Stimulated activated CD8-positive, alpha-beta memory T cell treated with anti-CD3 and anti-CD28 coated beads, Interleukin-4, amount 100 ng/mL, for 24 hours (primary cell): ENCODE results near the gene TSLP.

Experiments used
- DNase-seq: peaks from one replicate; pipeline ENCODE4 v3.0.0-alpha.2; 2020; ENCODE audit warnings: low read depth

Gene TSLP

DNA sequence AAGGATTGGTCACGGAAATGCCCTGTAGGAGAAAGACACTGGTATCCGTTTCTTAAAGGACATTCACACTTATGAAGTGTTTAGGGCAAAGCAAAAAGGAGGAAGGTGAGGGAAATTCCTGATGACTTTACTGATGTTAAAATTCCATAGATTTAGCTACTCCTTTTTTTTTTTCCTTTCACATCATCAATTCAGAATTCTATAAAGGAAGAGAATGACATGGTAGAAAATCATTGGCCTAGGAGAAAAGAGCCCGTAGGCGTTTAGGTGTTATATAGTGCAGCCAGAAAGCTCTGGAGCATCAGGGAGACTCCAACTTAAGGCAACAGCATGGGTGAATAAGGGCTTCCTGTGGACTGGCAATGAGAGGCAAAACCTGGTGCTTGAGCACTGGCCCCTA is at the start of gene TSLP:
TSS of gene TSLP (plus strand) at position 301 of the 400 bp plus-strand sequence. CDS start 178 bp downstream, outside the sequence.
- DNase-seq: no peak

DNA sequence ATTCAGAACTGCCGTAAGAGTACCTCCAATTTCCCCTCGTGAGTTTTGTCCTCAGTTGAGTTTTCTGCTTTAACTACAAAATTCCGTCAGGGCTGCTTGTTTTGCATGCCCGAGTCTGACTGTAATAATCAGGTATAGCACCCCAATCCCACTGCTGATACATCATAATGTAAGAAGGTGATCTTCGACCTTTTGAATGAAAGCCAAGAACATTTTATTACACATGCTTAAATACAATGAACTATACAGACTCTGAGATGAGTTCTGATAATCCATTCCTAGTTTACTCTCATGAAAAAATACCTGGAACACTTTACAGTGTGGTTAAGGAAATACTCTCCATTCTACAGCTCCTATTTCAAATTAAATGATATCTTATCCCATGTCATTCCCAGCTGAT is 49.2 kb upstream of the TSLP start:
- DNase-seq: no peak

DNA sequence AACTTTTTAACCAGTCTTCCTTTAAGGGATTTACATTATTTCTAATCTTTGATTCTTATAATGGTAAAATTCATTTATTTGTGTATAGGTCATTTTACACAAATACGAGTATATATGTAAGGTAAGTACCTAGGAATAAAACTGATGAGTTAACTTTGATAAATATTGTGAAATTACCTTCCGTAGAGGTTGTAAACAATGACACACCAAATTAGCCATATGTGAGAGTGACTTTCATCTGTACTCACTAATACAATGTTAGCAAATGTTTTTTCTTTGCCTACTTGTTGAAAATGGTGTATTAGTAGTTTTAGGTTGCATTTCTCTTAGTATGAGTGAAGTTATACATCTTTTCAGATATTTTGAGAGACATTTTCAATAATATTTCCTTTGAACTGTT is 42.6 kb upstream of the TSLP start:
- DNase-seq: no peak

DNA sequence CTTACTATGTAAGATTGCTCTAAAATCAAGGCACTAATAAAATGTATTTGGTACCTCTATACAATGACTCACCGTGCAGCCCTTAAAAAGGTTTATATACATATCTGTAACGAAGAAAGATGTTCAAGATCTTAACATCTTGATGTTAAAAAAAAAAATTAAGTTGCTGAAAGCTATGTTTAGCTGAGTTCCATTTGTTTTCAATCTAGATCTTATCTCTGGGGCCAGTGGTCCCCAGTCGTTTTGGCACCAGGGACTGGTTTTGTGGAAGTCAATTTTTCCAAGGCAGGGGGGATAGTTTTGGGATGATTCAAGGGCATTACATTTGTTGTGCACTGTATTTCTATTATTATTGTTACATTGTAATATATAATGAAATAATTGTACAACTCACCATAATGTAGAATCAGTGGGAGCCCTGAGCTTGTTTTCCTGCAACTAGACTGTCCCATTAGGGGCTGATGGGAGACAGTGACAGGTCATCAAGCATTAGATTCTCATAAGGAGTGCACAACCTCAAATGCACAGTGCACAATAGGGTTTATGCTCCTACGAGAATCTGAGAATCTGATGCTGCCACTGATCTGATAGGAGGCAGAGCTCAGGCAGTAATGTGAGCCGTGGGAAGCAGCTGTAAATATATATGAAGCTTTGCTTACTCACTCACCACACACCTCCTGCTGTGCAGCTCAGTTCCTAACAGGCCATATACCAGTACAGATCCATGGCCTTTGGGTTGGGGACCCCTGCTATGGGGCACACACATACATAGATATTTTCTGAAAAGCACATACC is 27.6 kb upstream of the TSLP start:
- DNase-seq: no peak

DNA sequence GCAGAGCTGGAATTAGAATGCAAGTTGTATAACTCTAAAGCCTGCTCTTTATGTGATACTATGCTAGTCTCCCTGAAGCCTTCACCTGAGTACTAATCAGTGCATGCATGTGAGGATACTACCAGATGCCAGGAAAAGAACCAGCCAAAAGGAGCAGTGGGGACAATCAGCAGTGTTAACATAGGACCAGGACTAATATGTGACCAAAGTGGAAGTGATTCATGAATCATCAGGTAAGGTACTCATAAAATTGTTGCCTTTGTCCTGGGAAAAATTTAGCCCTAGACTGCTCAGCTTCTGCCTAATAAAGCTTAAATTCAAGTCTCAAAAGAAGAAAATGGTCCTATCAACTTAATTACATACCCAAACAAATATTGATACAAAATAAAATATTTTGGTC is 13.4 kb upstream of the TSLP start:
- DNase-seq: no peak

DNA sequence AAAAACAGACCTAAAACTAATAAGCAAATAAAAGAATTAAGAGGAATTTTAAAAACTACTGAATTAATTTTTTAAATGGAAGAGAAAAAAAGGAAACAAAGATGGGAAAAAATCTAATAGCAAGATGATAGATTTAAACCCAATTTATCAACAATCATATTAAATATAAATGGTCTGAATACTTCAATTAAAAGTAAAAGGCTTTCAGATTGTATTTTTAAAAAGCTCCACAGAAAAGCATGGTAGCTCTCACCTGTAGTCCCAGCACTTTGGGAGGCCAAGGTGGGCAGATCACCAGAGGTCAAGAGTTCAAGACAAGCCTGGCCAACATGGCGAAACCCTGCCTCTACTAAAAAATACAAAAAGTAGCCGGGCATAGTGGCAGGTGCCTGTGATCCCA is 11.3 kb upstream of the TSLP start:
- DNase-seq: no peak

DNA sequence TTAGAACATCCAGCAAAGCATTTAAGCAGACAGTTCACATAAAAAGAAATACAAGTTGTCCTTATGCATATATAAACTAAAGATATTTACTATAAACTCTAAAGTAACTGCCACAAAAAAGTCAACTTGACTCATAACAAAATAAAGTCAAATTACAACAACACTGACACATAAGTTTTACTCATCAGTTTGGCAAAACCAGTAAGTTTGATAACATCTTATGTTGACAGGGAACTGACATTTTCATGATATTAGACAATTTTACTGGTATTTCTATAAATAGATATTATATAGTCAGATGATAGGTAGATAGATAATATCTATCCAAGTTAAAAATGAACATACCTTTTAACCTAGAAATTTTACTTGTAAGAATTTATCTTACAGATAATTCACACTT is 9.9 kb upstream of the TSLP start:
- no peak for DNase-seq

DNA sequence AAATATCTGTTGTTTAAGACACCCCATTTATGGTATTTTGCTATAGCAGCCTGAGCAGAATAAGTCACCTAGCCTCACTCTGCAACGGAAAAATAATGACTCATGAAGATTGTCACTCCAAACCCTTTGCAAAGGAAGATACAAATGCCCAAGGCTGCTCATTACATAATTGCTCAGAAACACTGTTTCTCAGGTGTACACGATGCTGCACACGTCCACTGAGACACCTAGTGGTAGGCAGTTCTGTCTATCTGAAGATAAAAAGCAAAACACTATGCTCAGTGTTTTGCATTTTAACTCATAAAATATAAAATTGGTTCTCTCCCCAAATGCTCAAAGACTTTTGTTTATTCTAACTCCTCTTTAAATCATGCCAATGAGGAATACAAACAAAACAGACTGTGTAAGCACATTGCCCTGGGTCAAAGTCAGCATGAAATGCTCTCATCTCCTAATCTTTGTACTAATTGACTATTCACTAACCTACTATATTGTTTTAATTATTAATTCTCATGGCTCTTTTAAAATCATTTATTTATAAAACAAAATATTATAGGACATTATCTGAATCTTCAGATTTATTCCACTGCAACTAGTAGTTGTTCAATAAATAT is 7.7 kb upstream of the TSLP start:
- DNase-seq: no peak

DNA sequence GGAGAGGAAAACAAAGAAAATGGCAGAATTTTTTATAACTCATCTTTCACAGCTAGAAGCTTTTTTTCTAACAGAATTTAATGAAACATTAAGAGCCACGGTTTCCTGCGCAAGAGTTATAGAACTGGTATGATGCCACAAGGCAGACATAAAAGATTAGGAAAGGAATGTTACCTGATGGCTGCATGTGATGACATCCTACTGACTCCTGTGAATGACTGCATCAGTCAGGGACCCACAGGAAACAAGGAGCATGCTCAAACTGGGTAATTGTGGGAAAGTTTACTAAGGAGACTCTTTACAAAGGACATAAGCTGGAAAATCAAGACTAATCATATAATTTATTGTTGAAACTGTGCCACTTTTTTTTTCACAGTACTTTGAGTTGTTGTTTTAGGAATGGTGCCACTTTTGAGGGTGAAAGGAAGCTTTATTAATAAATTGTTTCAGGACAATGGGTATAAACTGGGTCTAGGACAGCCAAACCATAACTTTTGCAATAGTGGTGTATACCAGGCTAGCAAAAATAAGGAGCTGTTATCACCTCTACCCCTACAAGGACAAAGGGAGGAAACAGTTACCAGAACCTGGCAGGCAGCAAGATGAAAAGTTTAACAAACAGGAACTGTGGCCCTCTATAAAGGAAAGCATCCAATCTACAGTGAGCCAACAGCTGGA is 5.1 kb upstream of the TSLP start:
- DNase-seq: no peak

DNA sequence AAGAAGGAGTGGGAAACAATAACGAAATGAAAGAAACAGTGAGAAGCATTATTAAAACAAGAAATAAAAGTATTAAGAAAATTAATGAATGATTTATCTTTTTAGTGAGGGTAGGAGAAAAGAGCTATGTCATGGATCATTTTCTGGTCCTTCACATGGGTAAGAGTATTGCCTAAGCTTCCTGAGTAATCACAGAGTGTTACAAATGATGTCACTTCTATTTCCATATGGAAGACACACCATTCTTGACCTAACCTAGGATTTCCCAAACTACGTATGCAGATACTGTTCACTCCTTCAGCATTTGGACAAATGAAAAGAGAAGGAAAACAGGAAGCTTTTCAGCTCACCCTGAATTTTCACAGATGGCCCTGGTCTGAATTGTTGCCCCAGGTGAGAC is 3.3 kb upstream of the TSLP start:
- no peak for DNase-seq

DNA sequence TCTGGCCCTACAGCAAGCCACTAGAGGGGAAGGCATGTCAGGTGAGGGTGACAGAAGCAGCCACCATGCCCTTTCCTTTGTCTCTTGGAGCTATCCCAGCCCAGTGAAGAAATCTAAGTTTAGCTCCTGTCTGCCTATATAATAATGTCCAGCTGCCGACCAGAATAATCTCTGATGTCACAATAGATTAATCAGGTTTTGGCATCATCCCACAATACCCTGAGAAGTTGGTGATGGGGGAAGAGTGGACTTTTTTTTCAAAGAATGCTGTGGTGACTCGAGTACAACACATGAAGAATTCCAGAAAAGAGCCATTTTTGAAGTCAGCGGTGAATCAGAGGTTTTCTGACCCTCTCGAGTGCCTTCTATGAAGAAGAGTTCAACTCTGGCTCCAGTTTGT is 1.7 kb upstream of the TSLP start:
- no peak for DNase-seq

DNA sequence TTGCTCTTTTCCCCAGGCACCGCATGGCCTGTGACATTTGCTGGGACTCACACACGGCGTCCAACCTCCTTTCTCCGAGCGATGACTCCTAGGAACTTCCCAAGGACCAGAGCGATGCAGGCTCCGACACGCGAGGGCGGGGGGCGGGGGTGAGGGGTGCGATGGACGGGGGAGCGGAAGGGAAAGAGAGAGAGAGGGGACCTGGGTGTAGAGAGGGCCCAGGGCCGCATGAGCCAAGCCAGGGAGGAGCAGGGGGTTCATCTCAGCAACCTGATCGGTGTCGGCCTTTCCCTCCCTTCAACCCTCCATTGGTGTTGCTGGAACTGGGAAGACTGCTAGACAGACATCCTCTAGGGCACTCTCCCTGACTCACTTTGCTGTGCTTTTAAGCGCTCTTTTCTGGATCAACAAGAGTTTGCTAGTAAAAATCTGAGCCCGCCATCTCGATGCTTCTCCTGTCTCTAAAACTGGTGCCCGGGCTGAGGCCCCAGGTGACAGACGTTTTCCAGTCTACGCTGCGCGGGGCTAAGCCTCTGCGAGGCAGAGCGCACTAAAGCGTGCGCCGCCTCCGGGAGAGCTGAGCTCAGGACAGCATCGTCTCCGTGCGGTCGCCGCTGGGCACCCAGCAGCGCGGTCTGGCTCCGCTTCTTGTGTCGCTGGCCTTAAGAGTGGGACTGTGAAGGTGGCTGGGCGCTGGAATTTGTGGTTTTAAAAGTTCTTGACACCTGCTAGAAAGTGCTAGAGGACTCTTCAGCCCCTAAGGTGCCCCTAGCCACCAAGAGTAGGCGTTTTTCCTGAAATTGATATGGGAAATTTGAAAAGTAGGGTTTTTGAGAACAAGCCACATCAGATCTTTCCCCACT is 1.0 kb upstream of the TSLP start:
- no peak for DNase-seq

DNA sequence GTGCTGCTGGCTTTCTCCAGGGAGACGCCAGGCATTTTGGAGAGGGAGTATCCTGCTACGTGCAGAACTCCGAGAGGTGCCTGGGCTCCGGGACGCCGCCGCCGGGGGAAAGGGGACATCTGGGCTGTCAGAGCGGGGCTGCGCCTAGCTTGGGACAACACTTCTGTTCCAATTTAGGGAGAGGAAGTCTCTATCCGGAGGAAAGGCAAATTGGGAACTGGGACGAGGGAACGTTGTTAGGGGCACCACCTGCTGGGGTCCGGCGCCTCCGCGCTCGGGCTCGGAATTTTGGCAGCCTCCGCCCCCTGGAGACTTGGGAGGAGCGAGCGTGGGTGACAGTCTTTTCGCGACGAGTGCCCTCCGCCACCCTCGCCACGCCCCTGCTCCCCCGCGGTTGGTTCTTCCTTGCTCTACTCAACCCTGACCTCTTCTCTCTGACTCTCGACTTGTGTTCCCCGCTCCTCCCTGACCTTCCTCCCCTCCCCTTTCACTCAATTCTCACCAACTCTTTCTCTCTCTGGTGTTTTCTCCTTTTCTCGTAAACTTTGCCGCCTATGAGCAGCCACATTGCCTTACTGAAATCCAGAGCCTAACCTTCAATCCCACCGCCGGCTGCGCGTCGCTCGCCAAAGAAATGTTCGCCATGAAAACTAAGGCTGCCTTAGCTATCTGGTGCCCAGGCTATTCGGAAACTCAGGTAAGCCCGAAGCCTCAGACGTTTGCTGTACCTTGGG is 1.6 kb downstream of the TSLP start:
- peak; percentile 59 for DNase-seq

DNA sequence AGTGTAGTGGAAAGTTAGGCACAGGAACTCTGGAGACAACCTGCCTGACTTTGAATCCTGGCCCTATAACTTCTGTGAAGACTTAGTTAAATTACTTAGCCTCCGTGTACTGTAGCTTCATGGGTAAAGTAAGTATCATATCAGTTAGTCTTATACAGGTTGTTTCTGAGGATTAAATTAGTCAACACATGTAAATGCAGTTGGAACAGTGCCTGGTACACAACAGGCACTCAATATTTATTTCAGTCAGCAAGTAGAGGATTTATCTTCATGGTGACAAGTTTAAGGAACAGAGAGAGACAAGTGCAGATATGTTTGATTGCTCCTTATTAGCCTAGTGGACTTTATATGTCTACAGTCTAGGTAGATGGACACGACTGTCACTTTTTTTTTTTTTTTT is 2.7 kb downstream of the TSLP start:
- DNase-seq: no peak

DNA sequence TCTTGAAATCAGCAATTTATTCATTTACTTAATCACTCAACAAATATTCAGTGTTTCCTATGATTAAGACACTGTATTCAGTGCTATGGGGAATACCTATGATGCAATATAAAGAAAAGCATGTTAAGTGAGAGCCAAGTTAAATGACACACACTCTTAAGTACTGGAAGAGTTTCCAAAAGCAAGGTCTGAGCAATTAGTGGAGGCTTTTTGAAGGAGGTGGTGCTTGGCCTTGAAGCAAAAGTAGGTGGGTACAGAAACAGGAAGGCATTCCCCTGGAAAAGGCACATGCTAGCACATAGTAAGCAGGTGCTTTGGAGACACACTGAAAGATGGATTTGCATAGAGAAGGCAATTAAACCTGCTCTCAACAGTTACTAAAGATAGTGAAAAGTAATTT is 4.0 kb downstream of the TSLP start:
- no peak for DNase-seq

DNA sequence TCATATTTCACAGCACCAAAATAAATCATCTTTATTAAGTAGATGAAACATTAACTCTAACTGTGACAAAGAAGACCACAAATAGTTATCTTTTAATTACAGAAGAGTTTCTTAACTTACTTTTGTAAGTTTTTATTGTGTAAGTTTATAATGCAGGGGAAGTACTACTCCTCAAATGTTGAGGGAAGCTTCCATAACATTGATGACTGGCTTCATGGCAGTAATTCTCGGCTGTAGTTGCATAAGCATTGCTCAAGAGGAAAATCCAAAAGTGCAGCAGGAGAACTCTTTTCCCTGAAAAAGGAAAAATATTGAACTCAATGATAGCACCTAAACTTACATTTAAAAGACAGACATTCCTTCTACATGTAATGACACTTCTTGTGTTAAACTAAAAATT is 4.6 kb downstream of the TSLP start:
- no peak for DNase-seq

DNA sequence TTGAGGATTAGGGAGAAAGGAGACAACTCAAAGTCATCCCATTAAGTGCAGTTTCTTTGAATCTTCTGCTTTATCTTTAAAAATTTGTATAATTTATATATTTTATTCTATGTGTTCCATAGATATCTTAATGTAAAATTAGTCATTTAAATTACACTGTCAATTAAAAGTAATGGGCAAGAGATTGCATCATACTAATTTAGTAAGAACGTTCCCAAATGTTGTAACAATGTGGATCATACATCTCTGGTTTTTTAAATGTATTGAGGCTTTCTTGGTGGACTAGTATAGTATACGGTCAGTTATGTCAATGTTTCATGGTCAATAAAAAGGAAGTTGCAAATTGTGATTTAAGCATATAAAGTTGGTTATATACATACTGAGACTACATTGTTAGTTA is 6.2 kb downstream of the TSLP start:
- DNase-seq: no peak

DNA sequence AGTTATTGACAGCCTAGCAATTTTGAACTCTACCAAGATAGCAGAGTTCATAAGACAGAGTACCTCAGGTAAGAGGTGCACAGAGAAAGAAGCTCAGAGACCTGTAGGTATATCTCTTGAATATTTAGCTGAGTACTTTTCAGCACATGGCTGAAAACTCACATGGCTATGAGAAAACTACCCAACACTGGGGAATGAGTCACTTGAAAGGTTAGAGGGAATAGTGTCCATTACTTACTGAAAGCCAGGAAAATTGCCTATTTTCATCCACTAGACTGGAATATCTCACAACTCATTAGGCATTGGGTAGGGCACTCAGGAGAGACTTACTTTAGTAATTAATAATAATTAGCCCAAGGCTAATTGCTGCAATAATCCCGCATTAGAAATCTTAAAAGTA is 8.3 kb downstream of the TSLP start:
- no peak for DNase-seq

DNA sequence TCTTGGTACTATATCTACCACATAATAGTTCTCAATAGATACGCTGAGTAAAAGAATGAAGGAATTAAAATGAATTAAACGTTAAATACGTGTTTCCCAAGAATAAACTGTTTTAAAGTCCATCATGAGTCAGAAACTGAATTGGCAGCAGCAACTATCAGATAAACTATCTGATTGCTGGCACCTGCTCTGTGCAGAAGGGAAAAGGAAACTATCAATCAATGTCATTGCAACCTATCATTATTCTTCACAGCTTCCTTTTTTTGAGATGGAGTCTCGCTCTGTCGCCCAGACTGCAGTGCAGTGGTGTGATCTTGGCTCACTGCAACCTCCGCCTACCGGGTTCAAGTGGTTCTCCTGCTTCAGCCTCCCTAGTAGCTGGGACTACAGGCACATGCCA is 11.8 kb downstream of the TSLP start:
- DNase-seq: no peak

DNA sequence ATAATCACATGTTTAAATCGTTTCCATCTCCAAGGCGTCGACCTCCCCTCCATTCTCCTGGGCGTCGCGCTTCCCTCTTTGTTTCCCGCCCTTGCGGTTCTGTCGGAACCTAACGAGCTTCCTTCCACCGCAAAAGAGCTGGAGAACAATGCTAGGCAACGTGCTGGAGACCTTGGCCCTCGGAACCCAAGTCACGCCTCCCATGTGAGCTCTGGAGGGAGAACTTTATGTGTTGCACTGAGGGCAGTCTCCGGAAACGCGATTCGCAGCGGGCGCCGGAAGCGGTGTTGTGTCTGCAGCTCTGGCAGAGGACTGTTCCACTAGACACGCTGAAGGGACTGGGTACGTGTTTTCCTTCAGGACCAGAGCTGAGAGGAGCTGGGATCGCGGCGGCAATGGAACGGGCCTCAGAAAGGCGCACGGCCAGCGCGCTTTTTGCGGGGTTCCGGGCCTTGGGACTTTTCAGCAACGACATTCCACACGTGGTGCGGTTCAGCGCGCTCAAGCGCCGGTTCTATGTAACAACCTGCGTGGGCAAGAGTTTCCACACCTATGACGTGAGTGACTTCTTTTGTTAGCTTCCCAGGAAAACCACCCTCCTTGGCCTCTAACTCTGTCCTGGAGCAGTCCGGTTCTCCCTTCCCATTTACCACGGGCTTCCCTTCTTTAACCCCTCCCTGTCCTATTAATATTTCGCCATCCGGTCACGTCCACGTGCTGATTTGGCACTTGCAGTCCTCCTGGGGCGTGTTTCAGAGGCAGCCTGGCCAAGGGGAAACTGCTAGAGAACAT is 20.7 kb downstream of the TSLP start, which contains the start of gene WDR36:
TSS of gene WDR36 (plus strand) at position 287 of the 792 bp plus-strand sequence. CDS start at position 396, 109 bp downstream.
- peak; percentile 80 for DNase-seq

DNA sequence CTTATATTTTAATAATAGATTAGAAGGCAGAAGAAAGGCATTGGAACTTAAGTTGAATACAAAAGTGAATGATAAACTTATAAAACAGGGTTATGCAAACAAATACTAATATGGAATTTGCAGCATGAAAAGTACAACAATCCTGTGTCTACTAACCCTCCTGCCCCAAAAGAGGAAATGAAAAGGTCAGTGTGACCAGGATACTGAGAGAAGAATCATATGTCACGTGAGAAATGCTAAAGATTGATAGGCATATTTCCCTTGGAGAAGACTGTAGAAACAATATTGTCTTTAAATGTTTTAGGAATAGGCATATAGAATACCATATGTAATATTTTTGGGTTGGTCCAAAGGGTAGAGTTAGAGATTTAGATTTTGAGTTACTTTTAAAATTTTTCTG is 24.5 kb downstream of the TSLP start:
- no peak for DNase-seq
